Retinal pigment epithelial cell (primary cell): ENCODE results near the gene HOXB9.

Source experiments
- DNase-seq: peaks from one replicate; pipeline ENCODE4 v3.0.0-alpha.2; 2010; ENCODE audit warnings: low read depth
- H3K4me3 ChIP-seq: 2 replicates; pipeline ENCODE4 v1.5.1; 2011; ENCODE audit warnings: mild to moderate bottlenecking, low read length, control low read depth, moderate library complexity
- CTCF ChIP-seq: conservative IDR thresholded peaks from 2 replicates; pipeline ENCODE4 v1.5.1; 2011; ENCODE audit warnings: low read depth, low read length, control low read depth, inconsistent platforms

Gene HOXB9

GRCh38 chr17:48622857-48623256, 3.3 kb downstream of the HOXB9 start:
- no peak overlapping the region for H3K4me3 ChIP-seq
- TF ChIP-seq CTCF = no peak
- no peak for DNase-seq

- no peak for TF ChIP-seq CTCF
- H3K4me3 ChIP-seq = no peak overlapping the region
- DNase-seq = no peak
Observed at GRCh38 chr17:48621410-48622392, 4.5 kb downstream of the HOXB9 start.

GRCh38 chr17:48620461-48621139, 5.6 kb downstream of the HOXB9 start:
- no peak for DNase-seq
- no peak for TF ChIP-seq CTCF
- H3K4me3 ChIP-seq = no peak overlapping the region

GRCh38 chr17:48619826-48620449, 6.2 kb downstream of the HOXB9 start:
- H3K4me3 ChIP-seq = no peak overlapping the region
- no peak for DNase-seq
- TF ChIP-seq CTCF = no peak

GRCh38 chr17:48618256-48618896, 7.8 kb downstream of the HOXB9 start:
- peak; percentile 25 for DNase-seq
- TF ChIP-seq CTCF = peak; percentile 92
- no peak overlapping the region for H3K4me3 ChIP-seq

- H3K4me3 ChIP-seq = no peak overlapping the region
Observed at GRCh38 chr17:48617471-48618255, 8.5 kb downstream of the HOXB9 start.

More at GRCh38 chr17:48617471-48618255, 8.5 kb downstream of the HOXB9 start:
- TF ChIP-seq CTCF = no peak
- no peak for DNase-seq
